Muscle layer of colon (tissue), 2 donors: Measurements from ENCODE around the gene RAB11FIP4.

Source experiments
- H3K27ac ChIP-seq: one replicate; pipeline ENCODE4 v1.7.0; 2013; ENCODE audit warnings: low read depth, mild to moderate bottlenecking, low read length, moderate library complexity
- H3K27me3 ChIP-seq, 2 donors: one replicate each; pipeline ENCODE4 v1.7.0; 2013; ENCODE audit warnings: low read length in 2 of 2, mild to moderate bottlenecking in 2 of 2; ENCODE audit not compliant: insufficient read depth in 2 of 2, control insufficient read depth in 1 of 2
- H3K36me3 ChIP-seq: one replicate; pipeline ENCODE4 v1.7.0; 2013; ENCODE audit warnings: mild to moderate bottlenecking, low read length; ENCODE audit not compliant: insufficient read depth
- H3K4me1 ChIP-seq: one replicate; pipeline ENCODE4 v1.7.0; 2013; ENCODE audit warnings: mild to moderate bottlenecking, low read length; ENCODE audit not compliant: insufficient read depth
- H3K4me3 ChIP-seq, 2 donors: one replicate each; pipeline ENCODE4 v1.7.0; 2013; ENCODE audit warnings: low read length in 2 of 2, low read depth in 1 of 2, mild to moderate bottlenecking in 1 of 2, moderate library complexity in 1 of 2
- H3K9ac ChIP-seq: one replicate; pipeline ENCODE4 v1.7.0; 2013; ENCODE audit warnings: low read length
- H3K9me3 ChIP-seq: one replicate; pipeline ENCODE4 v1.7.0; 2013; ENCODE audit warnings: mild to moderate bottlenecking, low read length
- donor health status: abdominal sarcoma.
- donor health status: Adenocarcinoma of cecum.

Gene RAB11FIP4

DNA sequence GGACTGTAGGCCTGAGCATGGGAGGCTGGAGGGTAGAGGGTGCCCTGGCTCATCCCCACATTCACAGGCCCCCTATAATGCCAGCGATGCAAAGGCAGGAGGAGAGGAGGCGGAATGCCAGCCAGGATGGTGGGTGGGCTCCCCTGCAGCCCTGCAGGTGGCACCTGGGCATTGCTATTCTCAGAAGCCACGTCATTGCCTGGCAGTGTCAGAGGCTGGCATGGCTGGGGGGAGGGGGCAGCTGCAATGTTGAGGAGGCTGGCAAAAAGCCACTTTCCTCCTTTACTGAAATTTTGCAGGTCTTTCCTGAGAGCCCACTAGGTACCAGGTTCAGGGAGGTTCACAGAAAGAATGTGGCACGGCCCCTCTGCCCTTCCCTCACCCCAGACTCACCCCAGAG lies 36.2 kb downstream of the RAB11FIP4 start:
- H3K27me3 ChIP-seq = peaks cover 0 to 11% of the 10 kb centered on the region in 2 donors
- H3K4me1 ChIP-seq = no peaks in the 10 kb centered on the region
- H3K9me3 ChIP-seq = no peaks in the 10 kb centered on the region
- no peak overlapping the region for H3K9ac ChIP-seq
- no peak overlapping the region for H3K27ac ChIP-seq
- no peaks in the 10 kb centered on the region for H3K36me3 ChIP-seq
- H3K4me3 ChIP-seq = no peak overlapping the region

- Histone ChIP-seq H3K9me3 (no peaks in the 10 kb centered on the region), H3K4me3 (no peak overlapping the region), H3K9ac (no peak overlapping the region), H3K27me3 (peaks cover 0 to 11% of the 10 kb centered on the region in 2 donors), H3K27ac (no peak overlapping the region), H3K4me1 (no peaks in the 10 kb centered on the region), H3K36me3 (no peaks in the 10 kb centered on the region)
These were observed 36.6 kb downstream of the RAB11FIP4 start for GRCh38 chr17:31428111-31428510.

DNA sequence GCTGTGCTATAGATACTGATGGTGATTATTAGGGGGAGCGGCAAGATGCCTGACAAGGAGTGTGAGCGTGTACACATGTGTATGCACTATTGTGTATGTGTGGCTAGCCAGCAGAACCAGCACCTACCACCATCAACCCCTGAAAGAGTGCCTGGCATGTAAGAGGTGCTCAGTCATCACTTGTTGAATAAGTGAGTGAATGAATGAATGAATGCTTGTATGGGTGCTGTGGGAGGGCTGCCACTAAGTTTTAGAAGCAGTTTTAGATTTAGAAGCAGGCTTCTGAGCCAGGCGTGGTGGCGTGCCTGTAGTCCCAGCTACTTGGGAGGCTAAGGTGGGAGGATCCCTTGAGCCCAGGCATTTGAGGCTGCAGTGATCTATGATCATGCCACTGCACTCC lies 37.0 kb downstream of the RAB11FIP4 start:
- Histone ChIP-seq H3K27me3 (peaks cover 0 to 11% of the 10 kb centered on the region in 2 donors), H3K27ac (no peak overlapping the region), H3K4me1 (no peaks in the 10 kb centered on the region), H3K36me3 (no peaks in the 10 kb centered on the region), H3K9ac (no peak overlapping the region), H3K4me3 (no peak overlapping the region), H3K9me3 (no peaks in the 10 kb centered on the region)

DNA sequence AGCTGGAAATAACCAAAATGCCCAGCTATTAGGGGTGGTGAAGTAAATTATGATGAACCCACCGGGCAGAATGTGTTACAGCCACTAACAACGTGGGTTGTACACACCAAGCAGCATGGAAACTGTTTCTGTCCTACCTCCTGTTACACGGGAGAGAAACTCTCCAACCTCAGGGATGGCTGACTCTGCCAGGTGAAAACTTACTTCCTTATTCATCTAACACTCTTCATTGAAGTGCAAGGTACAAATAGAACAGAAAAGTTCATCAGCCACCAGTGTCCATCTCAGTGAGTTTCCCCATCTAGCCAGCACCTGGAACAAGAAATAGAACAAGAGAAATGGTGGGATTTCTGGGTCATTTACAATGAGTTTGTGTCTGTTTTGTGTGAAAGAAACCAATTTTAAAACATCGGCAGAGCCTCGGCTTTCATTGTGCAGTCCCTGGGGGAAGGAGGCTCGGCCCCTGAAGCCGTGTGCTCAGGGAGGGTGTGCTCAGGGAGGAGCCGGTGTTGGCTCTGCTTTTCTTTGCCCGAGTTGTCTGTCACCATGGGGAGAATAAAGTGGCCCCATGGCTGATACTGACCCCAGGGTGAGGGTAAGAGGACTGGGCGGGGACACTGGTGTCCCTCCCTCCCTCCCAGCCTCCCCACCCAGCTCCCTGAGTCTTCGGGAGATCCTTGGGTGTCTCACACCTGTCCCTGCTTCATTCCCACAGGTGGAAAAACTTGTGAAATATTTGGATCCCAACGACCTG lies 39.8 kb downstream of the RAB11FIP4 start:
- H3K4me3 ChIP-seq = no peak overlapping the region
- H3K27ac ChIP-seq = no peak overlapping the region
- H3K9ac ChIP-seq = no peak overlapping the region
- no peaks in the 10 kb centered on the region for H3K36me3 ChIP-seq
- H3K9me3 ChIP-seq = no peaks in the 10 kb centered on the region
- no peaks in the 10 kb centered on the region for H3K4me1 ChIP-seq
- peaks cover 0 to 11% of the 10 kb centered on the region in 2 donors for H3K27me3 ChIP-seq

GRCh38 chr17:31431852-31432658 lies 40.6 kb downstream of the RAB11FIP4 start:
- Histone ChIP-seq H3K4me3 (no peak overlapping the region), H3K27me3 (peaks cover 0 to 11% of the 10 kb centered on the region in 2 donors), H3K4me1 (no peaks in the 10 kb centered on the region), H3K36me3 (no peaks in the 10 kb centered on the region), H3K27ac (no peak overlapping the region), H3K9ac (no peak overlapping the region), H3K9me3 (no peaks in the 10 kb centered on the region)

- Histone ChIP-seq H3K27me3 (peaks cover 0 to 9% of the 10 kb centered on the region in 2 donors), H3K36me3 (no peaks in the 10 kb centered on the region)
These were observed 41.8 kb downstream of the RAB11FIP4 start for GRCh38 chr17:31433091-31433790.

GRCh38 chr17:31433811-31434726 lies 42.6 kb downstream of the RAB11FIP4 start:
- H3K4me3 ChIP-seq = no peak overlapping the region
- peaks cover 5% of the 10 kb centered on the region for H3K4me1 ChIP-seq

More at GRCh38 chr17:31433091-31433790, 41.8 kb downstream of the RAB11FIP4 start:
- H3K9ac ChIP-seq = no peak overlapping the region
- no peak overlapping the region for H3K27ac ChIP-seq
- H3K4me3 ChIP-seq = no peak overlapping the region
- H3K4me1 ChIP-seq = peaks cover 5% of the 10 kb centered on the region
- H3K9me3 ChIP-seq = no peaks in the 10 kb centered on the region

DNA sequence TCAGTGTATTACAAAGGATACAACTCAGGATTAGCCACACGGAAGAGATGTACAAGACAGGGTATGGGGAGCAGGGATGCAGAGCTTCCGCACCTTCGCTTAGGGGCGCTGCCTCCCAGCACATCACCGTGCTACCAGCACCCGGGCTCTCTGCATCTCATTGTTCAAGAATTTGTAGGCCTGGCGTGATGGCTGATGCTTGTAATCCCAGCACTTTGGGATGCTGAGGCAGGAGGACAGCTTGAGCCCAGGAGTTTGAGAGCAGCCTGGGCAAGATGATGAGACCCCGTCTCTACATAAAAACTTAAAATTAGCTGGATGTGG lies 43.2 kb downstream of the RAB11FIP4 start:
- Histone ChIP-seq H3K4me1 (peaks cover 5% of the 10 kb centered on the region), H3K4me3 (no peak overlapping the region), H3K27ac (no peak overlapping the region), H3K9me3 (no peaks in the 10 kb centered on the region), H3K27me3 (peaks cover 0 to 8% of the 10 kb centered on the region in 2 donors), H3K36me3 (no peaks in the 10 kb centered on the region), H3K9ac (no peak overlapping the region)

More at GRCh38 chr17:31433811-31434726, 42.6 kb downstream of the RAB11FIP4 start:
- Histone ChIP-seq H3K9ac (no peak overlapping the region), H3K36me3 (no peaks in the 10 kb centered on the region), H3K27ac (no peak overlapping the region), H3K27me3 (peaks cover 0 to 9% of the 10 kb centered on the region in 2 donors), H3K9me3 (no peaks in the 10 kb centered on the region)

GRCh38 chr17:31435581-31435980 lies 44.1 kb downstream of the RAB11FIP4 start:
- Histone ChIP-seq H3K4me1 (peaks cover 5% of the 10 kb centered on the region), H3K27ac (no peak overlapping the region), H3K9me3 (no peaks in the 10 kb centered on the region), H3K27me3 (peaks cover 0 to 4% of the 10 kb centered on the region in 2 donors), H3K4me3 (no peak overlapping the region), H3K9ac (no peak overlapping the region), H3K36me3 (no peaks in the 10 kb centered on the region)

- H3K36me3 ChIP-seq = no peaks in the 10 kb centered on the region
- H3K4me1 ChIP-seq = peaks cover 5% of the 10 kb centered on the region
- peak overlapping the region in 1 of 2 donors; percentile 13 for H3K4me3 ChIP-seq
- H3K9ac ChIP-seq = no peak overlapping the region
- peaks cover 0 to 4% of the 10 kb centered on the region in 2 donors for H3K27me3 ChIP-seq
- H3K27ac ChIP-seq = no peak overlapping the region
- H3K9me3 ChIP-seq = no peaks in the 10 kb centered on the region
These were observed 46.4 kb downstream of the RAB11FIP4 start for GRCh38 chr17:31437720-31438400.
